Fibroblast of lung (primary cell): Measurements from ENCODE around the gene GDF15. TPM values are rescaled to one million over a fixed set of nuclear protein-coding genes. Genes with fewer than 3 reads are reported as not detected.

Experiments
- DNase-seq, 2 donors: peaks; one replicate each; pipeline versions ENCODE4 v3.0.0 to v3.0.0-alpha.2; 2010; ENCODE audit warnings: low read depth in 2 of 2
- H2AFZ ChIP-seq: 2 replicates; pipeline ENCODE4 v1.5.1; 2012; ENCODE audit warnings: low read length, control low read depth, inconsistent platforms
- H3K27ac ChIP-seq: 2 replicates; pipeline ENCODE4 v1.5.1; 2011; ENCODE audit warnings: low read length, control low read depth; ENCODE audit not compliant: insufficient read depth
- H3K27me3 ChIP-seq: 2 replicates; pipeline ENCODE4 v1.5.1; 2011; ENCODE audit warnings: mild to moderate bottlenecking, low read length; ENCODE audit not compliant: control insufficient read depth, insufficient read depth
- H3K36me3 ChIP-seq: 2 replicates; pipeline ENCODE4 v1.5.1; 2011; ENCODE audit warnings: low read length; ENCODE audit not compliant: control insufficient read depth, insufficient read depth
- H3K4me1 ChIP-seq: 2 replicates; pipeline ENCODE4 v1.5.1; 2011; ENCODE audit warnings: low read length; ENCODE audit not compliant: control insufficient read depth, insufficient read depth; ENCODE audit errors: extremely low read depth
- H3K4me2 ChIP-seq: 2 replicates; pipeline ENCODE4 v1.5.1; 2011; ENCODE audit warnings: low read length, control low read depth; ENCODE audit not compliant: insufficient read depth; ENCODE audit errors: extremely low read depth
- H3K4me3 ChIP-seq, 4 experiments: fragments of 200-600 bp in 1 of 4; sonication (generic) in 1 of 4; replicated peaks in 1 of 4; 2 replicates each; pipeline ENCODE4 v1.5.1; 2011 to 2016; ENCODE audit warnings: low read length in 4 of 4, low read depth in 3 of 4, mild to moderate bottlenecking in 3 of 4, control low read depth in 2 of 4, inconsistent platforms in 1 of 4, mixed read lengths in 1 of 4; ENCODE audit not compliant: insufficient read depth in 1 of 4; ENCODE audit errors: control extremely low read depth in 1 of 4
- H3K79me2 ChIP-seq: 2 replicates; pipeline ENCODE4 v1.5.1; 2012; ENCODE audit warnings: mild to moderate bottlenecking, low read length, inconsistent platforms; ENCODE audit not compliant: control insufficient read depth, insufficient read depth
- H3K9ac ChIP-seq: 2 replicates; pipeline ENCODE4 v1.5.1; 2011; ENCODE audit warnings: mild to moderate bottlenecking, low read length, control low read depth; ENCODE audit not compliant: insufficient read depth
- H3K9me3 ChIP-seq: 2 replicates; pipeline ENCODE4 v1.5.1; 2012; ENCODE audit warnings: low read depth, low read length; ENCODE audit not compliant: control insufficient read depth, insufficient read depth
- H4K20me1 ChIP-seq: 2 replicates; pipeline ENCODE4 v1.5.1; 2011; ENCODE audit warnings: low read length; ENCODE audit not compliant: control insufficient read depth, insufficient read depth; ENCODE audit errors: extremely low read depth
- EZH2 ChIP-seq: IDR thresholded peaks from 2 replicates; pipeline ENCODE4 v1.5.1; 2012; ENCODE audit warnings: low read length, control low read depth, mild to moderate bottlenecking; ENCODE audit errors: missing control alignments
- polyA plus RNA-seq, 2 donors: library from polyadenylated mRNA; depleted of rRNA in 1 of 2; stranded (reverse) in 1 of 2; unstranded in 1 of 2; fragments of >200 nt; gene quantifications; 2 replicates each; pipeline ENCODE4 v1.2.1, GENCODE V29; 2011 to 2012; ENCODE audit warnings: missing spikeins in 1 of 2
- total RNA-seq: library from RNA; depleted of rRNA; stranded (reverse); fragments of >200 nt; gene quantifications from 2 replicates; pipeline ENCODE4 v1.2.1, GENCODE V29; 2014
- TF ChIP-seq, protein P1 (sequence below), 2 donors: IDR thresholded peaks in 1 of 2; conservative IDR thresholded peaks in 1 of 2; 1 replicate in 1 of 2; 2 replicates in 1 of 2; pipeline ENCODE4 v1.5.1; 2011 to 2012; ENCODE audit warnings: low read length in 2 of 2, control low read depth in 1 of 2, inconsistent platforms in 1 of 2, low read depth in 1 of 2, mild to moderate bottlenecking in 1 of 2

The GDF15 gene
- total and polyA plus RNA-seq, 2 donors (not counting 1 experiment from before 2014, with no cell fraction given): 8.6 to 140 TPM

DNA sequence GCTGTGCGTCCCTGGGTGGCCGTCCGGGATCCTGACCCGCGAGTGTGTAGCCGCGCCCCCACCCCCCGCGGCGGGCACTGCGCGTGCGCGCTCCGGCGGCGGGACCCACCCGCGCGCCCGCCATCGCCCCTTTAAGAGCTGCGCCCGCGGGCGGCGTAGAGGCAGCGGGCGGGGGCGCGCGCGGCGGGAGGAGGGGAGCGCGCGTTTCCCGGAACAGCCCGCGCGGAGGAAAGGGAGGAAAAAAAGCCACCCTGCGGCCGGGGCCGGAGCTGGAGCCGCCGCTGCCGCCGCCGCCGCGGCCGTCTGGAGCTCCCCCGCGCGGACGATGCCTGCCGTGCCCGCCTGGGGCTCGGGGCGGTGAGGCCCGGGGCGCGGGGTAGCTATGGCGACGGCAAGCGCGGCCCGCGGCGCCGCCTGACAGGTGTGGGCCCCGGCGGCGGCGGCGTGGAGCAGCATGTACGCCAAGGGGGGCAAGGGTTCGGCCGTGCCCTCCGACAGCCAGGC, 33.3 kb downstream of the GDF15 start, which contains the start of gene SSBP4:
SSBP4 (plus strand) TSS at position 204 of the 504 bp plus-strand sequence; CDS start at position 455, 251 bp downstream.
- no peak for TF ChIP-seq EZH2
- TF ChIP-seq, protein P1, sequence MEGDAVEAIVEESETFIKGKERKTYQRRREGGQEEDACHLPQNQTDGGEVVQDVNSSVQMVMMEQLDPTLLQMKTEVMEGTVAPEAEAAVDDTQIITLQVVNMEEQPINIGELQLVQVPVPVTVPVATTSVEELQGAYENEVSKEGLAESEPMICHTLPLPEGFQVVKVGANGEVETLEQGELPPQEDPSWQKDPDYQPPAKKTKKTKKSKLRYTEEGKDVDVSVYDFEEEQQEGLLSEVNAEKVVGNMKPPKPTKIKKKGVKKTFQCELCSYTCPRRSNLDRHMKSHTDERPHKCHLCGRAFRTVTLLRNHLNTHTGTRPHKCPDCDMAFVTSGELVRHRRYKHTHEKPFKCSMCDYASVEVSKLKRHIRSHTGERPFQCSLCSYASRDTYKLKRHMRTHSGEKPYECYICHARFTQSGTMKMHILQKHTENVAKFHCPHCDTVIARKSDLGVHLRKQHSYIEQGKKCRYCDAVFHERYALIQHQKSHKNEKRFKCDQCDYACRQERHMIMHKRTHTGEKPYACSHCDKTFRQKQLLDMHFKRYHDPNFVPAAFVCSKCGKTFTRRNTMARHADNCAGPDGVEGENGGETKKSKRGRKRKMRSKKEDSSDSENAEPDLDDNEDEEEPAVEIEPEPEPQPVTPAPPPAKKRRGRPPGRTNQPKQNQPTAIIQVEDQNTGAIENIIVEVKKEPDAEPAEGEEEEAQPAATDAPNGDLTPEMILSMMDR (conservative IDR thresholded peaks at IDR 0.05 in 1 of 2, IDR thresholded peaks at IDR 0.05 in 1 of 2; ENCODE audit: low read depth in 1 of 2, low read length in 2 of 2): no peak
- Histone ChIP-seq H3K4me2 (peak within 1 kb of the TSS; percentile 82), H3K79me2 (peaks cover 45% of the 10 kb centered on the region), H3K27ac (peak within 1 kb of the TSS; percentile 99), H3K36me3 (peaks cover 2% of the 10 kb centered on the region), H3K4me1 (peaks cover 41% of the 10 kb centered on the region), H4K20me1 (no peaks in the 10 kb centered on the region), H3K4me3 (peak within 1 kb of the TSS; percentile 48 to 77 (median 68)), H3K9me3 (no peaks in the 10 kb centered on the region), H3K9ac (peak within 1 kb of the TSS; percentile 80), H2AFZ (peak within 1 kb of the TSS; percentile 6), H3K27me3 (no peaks in the 10 kb centered on the region)
- peak; percentile 75 to 78 for DNase-seq

- Histone ChIP-seq H3K4me3 (peak overlapping the region; percentile 48 to 77 (median 68)), H3K36me3 (peaks cover 2% of the 10 kb centered on the region), H3K9me3 (no peaks in the 10 kb centered on the region), H3K4me1 (peaks cover 39% of the 10 kb centered on the region), H2AFZ (no peak overlapping the region), H3K27me3 (no peaks in the 10 kb centered on the region), H3K27ac (peak overlapping the region; percentile 65), H3K4me2 (peak overlapping the region; percentile 82), H3K9ac (peak overlapping the region; percentile 80), H4K20me1 (no peaks in the 10 kb centered on the region), H3K79me2 (peaks cover 49% of the 10 kb centered on the region)
- DNase-seq: no peak
- TF ChIP-seq, protein P1 (conservative IDR thresholded peaks at IDR 0.05 in 1 of 2, IDR thresholded peaks at IDR 0.05 in 1 of 2; ENCODE audit: low read depth in 1 of 2, low read length in 2 of 2): no peak
- no peak for TF ChIP-seq EZH2
These were observed 33.9 kb downstream of the GDF15 start for GRCh38 chr19:18419699-18420460.

GRCh38 chr19:18420930-18421329, 35.0 kb downstream of the GDF15 start:
- H3K9ac ChIP-seq: no peak overlapping the region
- no peaks in the 10 kb centered on the region for H3K9me3 ChIP-seq
- no peaks in the 10 kb centered on the region for H4K20me1 ChIP-seq
- no peak for DNase-seq
- H3K4me1 ChIP-seq: peaks cover 38% of the 10 kb centered on the region
- no peak for TF ChIP-seq EZH2
- TF ChIP-seq, protein P1 (conservative IDR thresholded peaks at IDR 0.05 in 1 of 2, IDR thresholded peaks at IDR 0.05 in 1 of 2; ENCODE audit: low read depth in 1 of 2, low read length in 2 of 2): no peak
- peak overlapping the region; percentile 20 to 77 (median 54) for H3K4me3 ChIP-seq
- peaks cover 58% of the 10 kb centered on the region for H3K79me2 ChIP-seq
- no peaks in the 10 kb centered on the region for H3K27me3 ChIP-seq
- H2AFZ ChIP-seq: no peak overlapping the region
- H3K4me2 ChIP-seq: peak overlapping the region; percentile 66
- no peak overlapping the region for H3K27ac ChIP-seq
- peaks cover 2% of the 10 kb centered on the region for H3K36me3 ChIP-seq
